Measurements from ENCODE around the gene HCN1.

DNA sequence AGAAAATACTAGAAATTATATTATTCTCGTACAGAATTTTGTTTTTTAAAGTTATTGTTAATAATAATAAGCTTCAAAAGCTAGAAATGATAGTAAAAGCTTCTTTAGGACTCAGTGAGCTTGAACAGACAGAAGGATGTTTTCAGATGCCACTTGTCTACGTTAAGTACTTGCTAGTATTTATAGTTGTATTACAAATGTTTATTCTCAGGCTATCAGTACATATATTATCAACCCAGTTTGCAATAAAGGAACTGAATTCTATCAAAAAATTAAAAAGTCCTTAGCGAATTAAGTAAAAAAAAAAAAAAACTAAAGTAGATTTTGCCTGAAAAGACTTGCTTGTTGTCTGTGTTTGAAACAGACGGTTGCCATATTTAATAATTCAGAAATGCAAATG lies 23.9 kb downstream of the HCN1 start:
- TF ChIP-seq POLR2A (IDR thresholded peaks at IDR 0.05) (no peak), EP300 (IDR thresholded peaks at IDR 0.05; ENCODE audit: low read depth) (no peak), POLR2AphosphoS5 (IDR thresholded peaks at IDR 0.05) (no peak)
- TF ChIP-seq, protein P1, sequence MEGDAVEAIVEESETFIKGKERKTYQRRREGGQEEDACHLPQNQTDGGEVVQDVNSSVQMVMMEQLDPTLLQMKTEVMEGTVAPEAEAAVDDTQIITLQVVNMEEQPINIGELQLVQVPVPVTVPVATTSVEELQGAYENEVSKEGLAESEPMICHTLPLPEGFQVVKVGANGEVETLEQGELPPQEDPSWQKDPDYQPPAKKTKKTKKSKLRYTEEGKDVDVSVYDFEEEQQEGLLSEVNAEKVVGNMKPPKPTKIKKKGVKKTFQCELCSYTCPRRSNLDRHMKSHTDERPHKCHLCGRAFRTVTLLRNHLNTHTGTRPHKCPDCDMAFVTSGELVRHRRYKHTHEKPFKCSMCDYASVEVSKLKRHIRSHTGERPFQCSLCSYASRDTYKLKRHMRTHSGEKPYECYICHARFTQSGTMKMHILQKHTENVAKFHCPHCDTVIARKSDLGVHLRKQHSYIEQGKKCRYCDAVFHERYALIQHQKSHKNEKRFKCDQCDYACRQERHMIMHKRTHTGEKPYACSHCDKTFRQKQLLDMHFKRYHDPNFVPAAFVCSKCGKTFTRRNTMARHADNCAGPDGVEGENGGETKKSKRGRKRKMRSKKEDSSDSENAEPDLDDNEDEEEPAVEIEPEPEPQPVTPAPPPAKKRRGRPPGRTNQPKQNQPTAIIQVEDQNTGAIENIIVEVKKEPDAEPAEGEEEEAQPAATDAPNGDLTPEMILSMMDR (IDR thresholded peaks at IDR 0.05): no peak

Data from transverse colon (tissue), 4 donors.